ENCODE measurements around the gene ELL3.
"Not testable (repeated sequence)": the region's sequence is repeated elsewhere in the genome, so short reads cannot be mapped to it uniquely, and the experiment has no call there.

DNA sequence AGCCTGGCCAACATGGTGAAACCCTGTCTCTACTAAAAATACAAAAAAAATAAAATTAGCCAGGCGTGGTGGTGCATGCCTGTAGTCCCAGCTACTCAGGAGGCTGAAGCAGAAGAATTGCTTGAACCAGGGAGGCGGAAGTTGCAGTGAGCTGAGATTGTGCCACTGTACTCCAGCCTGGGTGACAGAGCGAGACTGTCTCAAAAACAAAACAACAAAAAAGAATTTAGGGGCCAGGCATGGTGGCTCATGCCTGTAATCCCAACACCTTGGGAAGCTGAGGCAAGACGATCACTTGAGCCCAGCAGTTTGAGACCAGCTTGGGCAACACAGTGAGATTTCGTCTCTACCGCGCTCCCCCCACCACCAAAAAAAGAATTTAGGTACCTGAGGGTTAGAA, 25.9 kb upstream of the ELL3 start:
- not testable (repeated sequence) for TF ChIP-seq POLR2A, CTCF (IDR thresholded peaks at IDR 0.05)
